HepG2 (cell line): ENCODE data around the gene PRR30. TPM values are rescaled to one million over a fixed set of nuclear protein-coding genes. Genes with fewer than 3 reads are reported as not detected.

Experiments
- ASH2L ChIP-seq: fragments of 300-600, 200-600 bp; sonication (generic); IDR thresholded peaks from 2 replicates; pipeline ENCODE4 v1.7.0; 2017; ENCODE audit warnings: low read depth, mild to moderate bottlenecking, moderate library complexity, mixed read lengths, low read length; ENCODE audit not compliant: insufficient read length
- FOXO4 ChIP-seq: sonication (generic); formaldehyde crosslinking; conservative IDR thresholded peaks from 2 replicates; pipeline ENCODE4 v1.8.1; 2023; ENCODE audit warnings: missing genetic modification reagents
- MBNL3 ChIP-seq: fragments of 250-450 bp; sonication (Bioruptor Pico); conservative IDR thresholded peaks from 2 replicates; pipeline ENCODE4 v1.8.0; 2022; ENCODE audit warnings: mild to moderate bottlenecking, inconsistent platforms
- TAF15 ChIP-seq: fragments of 200-400 bp; formaldehyde crosslinking; IDR thresholded peaks from one replicate; pipeline ENCODE4 v1.6.1; 2018; ENCODE audit warnings: mild to moderate bottlenecking, low read depth, low read length; ENCODE audit not compliant: poor library complexity, severe bottlenecking
- TARDBP ChIP-seq: sonication (generic); formaldehyde crosslinking; IDR thresholded peaks from 2 replicates; pipeline ENCODE4 v1.8.0; 2022; ENCODE audit warnings: mild to moderate bottlenecking, missing genetic modification reagents
- THRA ChIP-seq: sonication (generic); formaldehyde crosslinking; IDR thresholded peaks from 2 replicates; pipeline ENCODE4 v1.4.0; 2020; ENCODE audit warnings: missing genetic modification reagents, borderline replicate concordance
- ZFP1 ChIP-seq: IDR thresholded peaks from 2 replicates; pipeline ENCODE4 v1.6.1; 2016
- ZNF264 ChIP-seq: sonication (generic); formaldehyde crosslinking; IDR thresholded peaks from 2 replicates; pipeline ENCODE4 v1.4.0; 2020; ENCODE audit warnings: missing genetic modification reagents
- ZNF281 ChIP-seq: sonication (generic); formaldehyde crosslinking; IDR thresholded peaks from 2 replicates; pipeline ENCODE4 v1.4.0; 2020; ENCODE audit warnings: missing genetic modification reagents, borderline replicate concordance
- ZNF318 ChIP-seq: sonication (generic); formaldehyde crosslinking; IDR thresholded peaks from 2 replicates; pipeline ENCODE4 v1.4.0; 2020; ENCODE audit warnings: mild to moderate bottlenecking, missing genetic modification reagents
- ZNF557 ChIP-seq: sonication (generic); formaldehyde crosslinking; IDR thresholded peaks from 2 replicates; pipeline ENCODE4 v1.4.0; 2020; ENCODE audit warnings: missing genetic modification reagents
- ZNF720 ChIP-seq: sonication (generic); formaldehyde crosslinking; IDR thresholded peaks from 2 replicates; pipeline ENCODE4 v1.4.0; 2020; ENCODE audit warnings: missing genetic modification reagents
- ZSCAN22 ChIP-seq: sonication (generic); formaldehyde crosslinking; IDR thresholded peaks from 2 replicates; pipeline ENCODE4 v1.4.0; 2020; ENCODE audit warnings: mild to moderate bottlenecking, missing genetic modification reagents
- polyA plus RNA-seq, 8 experiments: library from polyadenylated mRNA; depleted of rRNA in 3 of 8; stranded (reverse) in 7 of 8; unstranded in 1 of 8; fragments of >200 nt; fragmentation: Illumina TruSeq in 4 of 8; extraction: Trizol in 4 of 8; gene quantifications; 2 replicates each; pipeline versions ENCODE4 v1.2.1 to v1.2.3, GENCODE V29; 2011 to 2016; ENCODE audit warnings: low read depth in 4 of 8, missing spikeins in 1 of 8, mixed read lengths in 1 of 8; ENCODE audit not compliant: insufficient read depth in 1 of 8
- total RNA-seq, 5 experiments: library from RNA; depleted of rRNA; stranded (reverse); fragments of >200 nt; fragmentation: Illumina TruSeq; extraction: Trizol; gene quantifications; 2 replicates each; pipeline ENCODE4 v1.2.3, GENCODE V29; 2016; ENCODE audit warnings: low read depth in 1 of 5

PRR30 gene
- total and polyA plus RNA-seq, 2 of the 13 experiments (the other 11 are each of a cell fraction or from before 2014, with no cell fraction given): not detected

GRCh38 chr2:27093430-27094352, 45.5 kb downstream of the PRR30 start (continued):
- TF ChIP-seq THRA (CRISPR knock-in tag) (peak; percentile 84), FOXO4 (peak; percentile 74; the same call in 1 of the 2 replicates), ZFP1 (CRISPR knock-in tag) (peak; percentile 76; the same call in 1 of the 2 replicates), ZNF318 (CRISPR knock-in tag) (no peak), ZNF557 (CRISPR knock-in tag) (0 out of 2 replicates have a peak, but pooled peaks have one; percentile 48), ZNF281 (CRISPR knock-in tag) (peak; percentile 55; the same call in 1 of the 2 replicates), ZNF720 (CRISPR knock-in tag) (no peak), TARDBP (CRISPR knock-in tag) (peak; percentile 83), ZNF264 (CRISPR knock-in tag) (peak; percentile 86), TAF15 (no peak), ASH2L (peak; percentile 55), ZSCAN22 (CRISPR knock-in tag) (peak; percentile 49; the same call in 1 of the 2 replicates), MBNL3 (no peak)
